BLaER1 treated with 17β-estradiol and CSF1 and Interleukin-3, amounts not matched to agents 10 nM and 100 nM (cell line): Measurements from ENCODE around the gene ZFYVE19.
A peak's percentile ranks its signal among the peaks of the same experiment; 100 is the strongest.

Experiments used
- H3K27ac ChIP-seq, 11 experiments: shearing (Covaris generic); formaldehyde crosslinking; 2 replicates each; pipeline ENCODE4 v1.8.1; 2022
- H3K27me3 ChIP-seq, 11 experiments: shearing (Covaris generic); formaldehyde crosslinking; 2 replicates each; pipeline ENCODE4 v1.8.1; 2022
- H3K36me3 ChIP-seq, 11 experiments: shearing (Covaris generic); formaldehyde crosslinking; 2 replicates each; pipeline ENCODE4 v1.8.1; 2022
- H3K4me1 ChIP-seq, 10 experiments: shearing (Covaris generic); formaldehyde crosslinking; 2 replicates each; pipeline ENCODE4 v1.8.1; 2022
- H3K4me2 ChIP-seq, 11 experiments: shearing (Covaris generic); formaldehyde crosslinking; 2 replicates each; pipeline ENCODE4 v1.8.1; 2022
- H3K4me3 ChIP-seq, 10 experiments: shearing (Covaris generic); formaldehyde crosslinking; 2 replicates each; pipeline ENCODE4 v1.8.1; 2022
- H3K9ac ChIP-seq, 11 experiments: shearing (Covaris generic); formaldehyde crosslinking; 2 replicates each; pipeline ENCODE4 v1.8.1; 2022
- H3K9me3 ChIP-seq, 11 experiments: shearing (Covaris generic); formaldehyde crosslinking; replicated peaks in 1 of 11; 2 replicates each; pipeline ENCODE4 v1.8.1; 2022
- H4K20me1 ChIP-seq, 11 experiments: shearing (Covaris generic); formaldehyde crosslinking; 2 replicates each; pipeline ENCODE4 v1.8.1; 2022
- Cebpa-rat ChIP-seq, 11 experiments: shearing (Covaris generic); IDR thresholded peaks; 2 replicates each; pipeline ENCODE4 v1.8.1; 2022

Gene ZFYVE19

GRCh38 chr15:40844696-40845030 lies 37.8 kb downstream of the ZFYVE19 start:
- peak overlapping the region; percentile 77 to 100 (median 95) for H3K4me2 ChIP-seq

DNA sequence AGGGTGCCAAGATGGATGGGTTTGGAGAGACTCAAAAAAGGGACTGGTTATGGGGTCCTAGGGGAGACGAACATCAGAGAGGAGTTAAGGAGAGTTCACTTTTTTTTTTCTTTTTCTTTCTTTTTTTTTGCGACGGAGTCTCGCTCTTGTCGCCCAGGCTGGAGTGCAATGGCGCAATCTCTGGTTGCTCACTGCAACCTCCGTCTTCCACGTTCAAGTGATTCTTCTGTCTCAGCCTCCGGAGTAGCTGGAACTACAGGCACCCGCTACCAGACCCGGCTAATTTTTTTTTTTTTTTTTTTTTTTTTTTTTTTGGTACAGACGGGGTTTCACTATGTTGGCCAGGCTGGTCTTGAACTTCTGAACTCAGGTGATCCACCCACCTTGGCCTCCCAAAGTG lies 38.1 kb downstream of the ZFYVE19 start:
- no peak for TF ChIP-seq Cebpa-rat (IDR thresholded peaks at IDR 0.05)
- Histone ChIP-seq H3K9me3 (no peaks in the 10 kb centered on the region), H3K4me2 (peak overlapping the region; percentile 77 to 100 (median 95))

More at GRCh38 chr15:40844696-40845030, 37.8 kb downstream of the ZFYVE19 start:
- peaks cover 35 to 49% (median 44%) of the 10 kb centered on the region in 10 experiments for H3K4me1 ChIP-seq
- H4K20me1 ChIP-seq, result peaks cover 0 to 28% (median 6%) of the 10 kb centered on the region in 11 experiments; a peak in 9 of 22 replicates
- H3K4me3 ChIP-seq, result peak overlapping the region; percentile 75 to 96 (median 90)
- peak overlapping the region; percentile 74 to 89 (median 84) for H3K9ac ChIP-seq
- no peak for TF ChIP-seq Cebpa-rat (IDR thresholded peaks at IDR 0.05)
- peak overlapping the region; percentile 66 to 82 (median 75) for H3K27ac ChIP-seq
- peaks cover 0 to 6% (median 0%) of the 10 kb centered on the region in 11 experiments; a peak in 5 of 22 replicates for H3K27me3 ChIP-seq
- H3K36me3 ChIP-seq, result peaks cover 2 to 10% (median 6%) of the 10 kb centered on the region in 11 experiments; a peak in 17 of 22 replicates
- H3K9me3 ChIP-seq, result no peaks in the 10 kb centered on the region

DNA sequence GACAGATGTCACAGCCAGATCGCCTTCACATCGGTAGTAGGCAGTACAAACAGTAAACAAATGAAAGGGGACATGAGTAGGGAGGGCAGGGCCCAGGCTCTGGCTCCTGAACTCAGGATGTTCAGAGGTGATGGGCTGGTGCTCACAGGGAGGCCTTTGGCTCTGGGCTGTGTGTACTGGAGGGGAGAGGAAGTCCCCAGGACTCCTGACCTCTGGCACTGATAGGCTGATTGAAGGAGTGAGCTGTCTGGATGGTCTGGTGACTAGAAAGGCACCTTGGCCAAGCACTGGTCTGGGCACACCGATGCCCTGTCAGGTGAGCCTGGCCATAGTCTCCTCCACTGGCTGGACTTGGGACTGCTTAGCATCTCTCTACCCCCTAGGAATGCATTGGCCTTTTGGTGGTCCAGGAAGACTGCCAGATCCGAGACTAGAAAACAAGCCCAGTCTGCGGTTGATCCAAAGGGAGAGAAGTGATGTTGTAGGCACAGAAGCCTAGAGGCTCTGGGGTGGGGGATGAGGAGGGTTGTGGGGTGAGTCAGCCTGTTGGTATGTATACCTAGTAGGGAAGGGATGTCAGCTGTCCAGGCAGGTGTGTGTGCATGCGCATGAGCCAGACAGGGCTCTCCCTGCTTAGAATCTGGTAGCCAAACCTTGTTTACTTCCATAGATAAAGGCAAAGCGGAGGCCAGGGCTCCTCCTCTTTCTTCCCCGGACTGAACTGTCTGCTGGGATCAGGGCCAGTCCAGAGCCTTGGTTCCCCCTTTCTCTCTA lies 38.8 kb downstream of the ZFYVE19 start:
- H3K4me3 ChIP-seq, result peak overlapping the region; percentile 75 to 96 (median 90)
- peaks cover 0 to 6% (median 0%) of the 10 kb centered on the region in 11 experiments; a peak in 5 of 22 replicates for H3K27me3 ChIP-seq
- peaks cover 35 to 49% (median 44%) of the 10 kb centered on the region in 10 experiments for H3K4me1 ChIP-seq
- H3K36me3 ChIP-seq, result peaks cover 10 to 20% (median 16%) of the 10 kb centered on the region in 11 experiments
- H3K9me3 ChIP-seq, result no peaks in the 10 kb centered on the region
- peak overlapping the region; percentile 55 to 82 (median 75); a peak in 19 of 22 replicates for H3K27ac ChIP-seq
- peak overlapping the region; percentile 74 to 89 (median 84); a peak in 21 of 22 replicates for H3K9ac ChIP-seq
- peak overlapping the region; percentile 77 to 100 (median 95) for H3K4me2 ChIP-seq
- TF ChIP-seq Cebpa-rat (IDR thresholded peaks at IDR 0.05), result no peak
- peaks cover 0 to 30% (median 11%) of the 10 kb centered on the region in 11 experiments; a peak in 13 of 22 replicates for H4K20me1 ChIP-seq

More for the DNA sequence above, 38.1 kb downstream of the ZFYVE19 start:
- H3K36me3 ChIP-seq, result peaks cover 4 to 13% (median 10%) of the 10 kb centered on the region in 11 experiments; a peak in 20 of 22 replicates
- H3K4me1 ChIP-seq, result peaks cover 35 to 49% (median 44%) of the 10 kb centered on the region in 10 experiments
- H4K20me1 ChIP-seq, result peaks cover 0 to 28% (median 6%) of the 10 kb centered on the region in 11 experiments; a peak in 9 of 22 replicates
- peak overlapping the region; percentile 71 to 82 (median 76); a peak in 19 of 22 replicates for H3K27ac ChIP-seq
- peak overlapping the region; percentile 74 to 89 (median 84) for H3K9ac ChIP-seq
- peaks cover 0 to 6% (median 0%) of the 10 kb centered on the region in 11 experiments; a peak in 5 of 22 replicates for H3K27me3 ChIP-seq
- peak overlapping the region; percentile 75 to 96 (median 90) for H3K4me3 ChIP-seq

- peak overlapping the region; percentile 77 to 100 (median 95) for H3K4me2 ChIP-seq
- peak overlapping the region; percentile 4 to 82 (median 75); a peak in 20 of 22 replicates for H3K27ac ChIP-seq
- H3K36me3 ChIP-seq, result peaks cover 14 to 31% (median 26%) of the 10 kb centered on the region in 11 experiments
- peaks cover 0 to 6% (median 0%) of the 10 kb centered on the region in 11 experiments; a peak in 5 of 22 replicates for H3K27me3 ChIP-seq
- no peak for TF ChIP-seq Cebpa-rat (IDR thresholded peaks at IDR 0.05)
- H3K9ac ChIP-seq, result peak overlapping the region; percentile 48 to 89 (median 84); a peak in 21 of 22 replicates
- peaks cover 0 to 32% (median 12%) of the 10 kb centered on the region in 11 experiments; a peak in 13 of 22 replicates for H4K20me1 ChIP-seq
- H3K4me3 ChIP-seq, result peak overlapping the region; percentile 8 to 96 (median 90); a peak in 17 of 20 replicates
- H3K9me3 ChIP-seq, result no peaks in the 10 kb centered on the region
- H3K4me1 ChIP-seq, result peaks cover 35 to 49% (median 44%) of the 10 kb centered on the region in 10 experiments
These were observed 39.9 kb downstream of the ZFYVE19 start for GRCh38 chr15:40846841-40847222.

- no peaks in the 10 kb centered on the region for H3K9me3 ChIP-seq
- H3K4me2 ChIP-seq, result peak overlapping the region; percentile 77 to 100 (median 95)
- H3K4me3 ChIP-seq, result peak overlapping the region; percentile 8 to 96 (median 90); a peak in 17 of 20 replicates
- no peak for TF ChIP-seq Cebpa-rat (IDR thresholded peaks at IDR 0.05)
- peak overlapping the region; percentile 48 to 89 (median 84); a peak in 21 of 22 replicates for H3K9ac ChIP-seq
- peak overlapping the region in 10 of 11 experiments; percentile 55 to 82 (median 75); a peak in 20 of 22 replicates for H3K27ac ChIP-seq
- H3K4me1 ChIP-seq, result peaks cover 35 to 49% (median 44%) of the 10 kb centered on the region in 10 experiments
- H3K27me3 ChIP-seq, result peaks cover 0 to 6% (median 0%) of the 10 kb centered on the region in 11 experiments; a peak in 5 of 22 replicates
- peaks cover 20 to 37% (median 31%) of the 10 kb centered on the region in 11 experiments for H3K36me3 ChIP-seq
- peaks cover 0 to 32% (median 12%) of the 10 kb centered on the region in 11 experiments; a peak in 13 of 22 replicates for H4K20me1 ChIP-seq
These were observed 40.5 kb downstream of the ZFYVE19 start for GRCh38 chr15:40847223-40847961.

DNA sequence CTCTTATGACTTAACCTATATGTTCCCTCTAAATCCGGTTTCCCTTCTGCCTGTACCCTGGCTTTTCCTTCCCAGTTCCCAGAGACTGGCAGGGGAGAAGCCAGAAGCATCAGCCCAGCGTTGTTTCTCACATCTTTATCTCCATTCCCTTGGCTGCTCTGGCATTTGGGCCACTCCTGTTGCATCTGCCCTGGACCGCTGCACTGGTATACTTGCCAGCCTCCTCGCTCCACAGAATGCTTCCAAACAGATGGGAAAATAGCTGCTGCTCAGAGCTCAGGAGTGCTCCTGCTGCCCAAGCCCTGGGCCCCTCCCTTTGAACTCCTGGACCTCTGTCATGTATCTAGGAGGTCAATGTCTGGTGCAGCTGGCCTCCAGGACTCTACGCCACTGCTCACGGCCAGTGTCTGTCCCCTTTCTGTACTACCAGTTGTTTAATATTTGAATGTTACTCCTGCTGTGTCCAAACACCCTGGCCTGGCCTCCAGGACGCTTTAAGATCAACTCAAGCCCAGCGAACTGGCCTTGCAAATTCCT lies 43.8 kb downstream of the ZFYVE19 start:
- Histone ChIP-seq H3K9ac (no peak overlapping the region), H3K36me3 (peaks cover 52 to 69% (median 63%) of the 10 kb centered on the region in 11 experiments)
- TF ChIP-seq Cebpa-rat (IDR thresholded peaks at IDR 0.05), result no peak

GRCh38 chr15:40852529-40852928 lies 45.6 kb downstream of the ZFYVE19 start:
- Histone ChIP-seq H3K36me3 (peaks cover 66 to 85% (median 81%) of the 10 kb centered on the region in 11 experiments), H3K4me3 (no peak overlapping the region)

More for the DNA sequence above, 43.8 kb downstream of the ZFYVE19 start:
- H3K27ac ChIP-seq, result no peak overlapping the region
- peaks cover 0 to 37% (median 17%) of the 10 kb centered on the region in 11 experiments; a peak in 13 of 22 replicates for H4K20me1 ChIP-seq
- no peaks in the 10 kb centered on the region for H3K9me3 ChIP-seq
- H3K4me2 ChIP-seq, result no peak overlapping the region
- no peaks in the 10 kb centered on the region for H3K27me3 ChIP-seq
- H3K4me1 ChIP-seq, result peaks cover 26 to 33% (median 28%) of the 10 kb centered on the region in 10 experiments
- no peak overlapping the region for H3K4me3 ChIP-seq

More at GRCh38 chr15:40852529-40852928, 45.6 kb downstream of the ZFYVE19 start:
- Histone ChIP-seq H3K27me3 (no peaks in the 10 kb centered on the region), H3K9me3 (no peaks in the 10 kb centered on the region), H4K20me1 (peaks cover 0 to 50% (median 13%) of the 10 kb centered on the region in 11 experiments; a peak in 13 of 22 replicates), H3K4me1 (peaks cover 7 to 31% (median 11%) of the 10 kb centered on the region in 10 experiments), H3K4me2 (no peak overlapping the region), H3K27ac (no peak overlapping the region), H3K9ac (peak overlapping the region in 2 of 11 experiments; percentile 9 to 13; a peak in 2 of 22 replicates)
- no peak for TF ChIP-seq Cebpa-rat (IDR thresholded peaks at IDR 0.05)
